Measurements from ENCODE around the gene EFNA4.
"Not testable (repeated sequence)": the region's sequence is repeated elsewhere in the genome, so short reads cannot be mapped to it uniquely, and the experiment has no call there.

The EFNA4 gene

GRCh38 chr1:155091071-155092051 is 27.8 kb downstream of the EFNA4 start:
- peak; percentile 88 for DNase-seq

DNA sequence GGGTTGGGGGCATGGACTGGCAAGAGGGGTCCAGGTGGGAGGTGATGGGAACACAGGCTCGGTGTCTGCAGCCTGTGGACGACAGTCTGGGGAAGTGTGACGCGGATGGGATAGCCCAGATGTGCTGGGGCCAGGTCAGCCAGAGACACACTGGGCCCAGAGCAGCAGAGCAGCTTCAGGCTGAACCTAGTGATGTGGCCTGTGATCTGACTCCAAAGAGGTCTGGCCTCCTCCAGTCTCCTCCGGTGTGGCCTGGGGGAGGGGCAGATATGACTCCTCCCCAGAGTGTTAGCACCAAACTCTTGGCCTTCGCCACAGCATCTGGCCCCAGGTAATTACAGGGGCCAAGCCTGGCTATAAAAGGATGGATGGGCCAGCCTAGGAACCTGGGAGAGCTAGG is 28.6 kb downstream of the EFNA4 start:
- no peak for DNase-seq

GRCh38 chr1:155092641-155093040 is 29.1 kb downstream of the EFNA4 start:
- DNase-seq: no peak

- DNase-seq: peak; percentile 82
These were observed 30.5 kb downstream of the EFNA4 start for GRCh38 chr1:155093911-155094621.

DNA sequence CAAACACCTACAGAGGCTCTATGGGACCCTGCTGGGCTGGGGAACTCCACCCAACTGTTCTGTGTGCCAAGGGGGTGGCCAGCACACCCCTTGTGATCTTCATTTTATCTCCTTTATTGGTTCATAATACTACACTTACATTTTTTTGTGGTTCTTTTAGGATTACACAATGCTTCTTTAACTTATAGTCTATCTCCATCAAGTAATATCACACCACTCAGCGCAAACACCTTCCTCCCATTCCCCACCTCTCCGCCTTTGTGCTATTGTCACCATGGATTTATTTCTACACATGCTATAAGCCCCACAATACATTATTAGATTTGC is 31.0 kb downstream of the EFNA4 start:
- no peak for DNase-seq

- DNase-seq: no peak
These were observed 35.8 kb downstream of the EFNA4 start for GRCh38 chr1:155099331-155099730.

DNA sequence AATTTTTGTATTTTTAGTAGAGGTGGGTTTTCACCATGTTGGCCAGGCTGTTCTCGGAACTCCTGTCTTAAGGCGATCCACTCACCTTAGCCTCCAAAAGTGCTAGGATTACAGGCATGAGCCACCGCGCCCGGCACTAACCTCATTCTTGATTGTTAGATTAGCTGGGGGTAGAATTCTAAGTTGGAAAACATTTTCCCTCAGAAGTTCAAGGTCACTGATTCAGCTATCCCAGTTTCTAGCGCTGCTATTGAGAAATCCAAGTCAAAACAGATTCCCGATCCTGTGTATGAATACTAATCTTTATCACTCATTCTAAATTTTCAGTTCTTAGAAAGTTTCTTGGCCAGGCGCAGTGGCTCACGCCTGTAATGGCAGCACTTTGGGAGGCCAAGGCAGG is 39.8 kb downstream of the EFNA4 start:
- DNase-seq: no peak

GRCh38 chr1:155104605-155105534 is 41.3 kb downstream of the EFNA4 start:
- DNase-seq: no peak

DNA sequence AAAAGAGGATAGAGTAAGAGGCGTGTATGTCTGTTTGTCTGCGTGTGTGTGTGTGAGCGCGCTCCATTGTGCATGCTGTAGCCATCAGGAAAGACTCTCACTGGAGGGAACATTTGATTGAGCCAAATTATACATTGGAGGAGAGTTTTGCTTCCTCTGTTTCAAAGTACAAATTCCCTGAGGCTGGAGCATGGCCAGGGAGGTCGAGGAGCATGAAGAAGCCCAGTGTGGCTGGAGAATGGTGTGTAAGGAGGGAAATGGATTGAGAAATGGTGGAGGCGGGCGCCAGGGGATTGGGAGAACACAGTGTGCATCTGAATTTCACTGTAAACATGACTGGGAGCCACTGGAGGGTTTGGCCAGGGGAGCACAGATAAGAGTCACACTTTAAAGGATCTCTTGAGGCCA is 42.1 kb downstream of the EFNA4 start:
- no peak for DNase-seq

DNA sequence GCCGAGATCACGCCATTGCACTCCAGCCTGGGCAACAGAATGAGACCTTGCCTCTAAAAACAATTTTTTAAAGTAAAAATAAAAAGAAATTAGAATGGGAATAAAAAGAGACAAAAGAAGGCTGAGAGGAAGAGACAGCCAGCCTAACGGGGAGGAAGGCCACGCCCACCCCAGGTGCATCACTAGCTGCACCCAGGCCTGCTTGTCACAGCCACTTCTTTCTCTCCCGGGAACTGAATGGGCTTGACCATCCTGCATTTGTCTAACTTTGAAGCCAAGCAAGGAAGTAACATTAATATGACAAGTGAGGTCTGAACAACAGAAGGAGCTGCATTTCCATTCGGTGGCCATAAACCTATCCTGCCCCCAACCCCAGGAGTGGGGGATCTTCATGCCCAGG is 43.3 kb downstream of the EFNA4 start:
- no peak for DNase-seq

GRCh38 chr1:155107309-155108264 is 44.0 kb downstream of the EFNA4 start:
- DNase-seq: no peak

- DNase-seq: no peak
These were observed 44.8 kb downstream of the EFNA4 start for GRCh38 chr1:155108296-155108695.

DNA sequence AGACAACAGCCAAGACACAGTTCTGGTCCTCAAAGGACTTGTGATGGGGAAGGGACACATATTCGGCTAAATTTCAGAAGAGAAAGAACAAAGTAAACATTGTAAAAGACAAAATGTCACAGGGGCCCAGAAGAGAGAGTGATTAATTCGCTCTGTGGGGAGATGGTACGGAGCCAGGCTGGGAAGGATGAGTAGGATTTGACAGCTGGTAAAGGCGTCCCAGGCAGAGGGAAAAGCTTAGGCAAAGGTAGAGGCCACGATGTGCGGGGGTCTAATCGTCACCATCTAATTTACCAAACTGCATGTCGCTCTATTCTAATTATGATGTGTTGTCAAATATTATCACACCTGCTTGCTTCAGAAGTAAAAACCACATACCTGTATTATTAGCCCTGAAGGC is 46.8 kb downstream of the EFNA4 start:
- no peak for DNase-seq

DNA sequence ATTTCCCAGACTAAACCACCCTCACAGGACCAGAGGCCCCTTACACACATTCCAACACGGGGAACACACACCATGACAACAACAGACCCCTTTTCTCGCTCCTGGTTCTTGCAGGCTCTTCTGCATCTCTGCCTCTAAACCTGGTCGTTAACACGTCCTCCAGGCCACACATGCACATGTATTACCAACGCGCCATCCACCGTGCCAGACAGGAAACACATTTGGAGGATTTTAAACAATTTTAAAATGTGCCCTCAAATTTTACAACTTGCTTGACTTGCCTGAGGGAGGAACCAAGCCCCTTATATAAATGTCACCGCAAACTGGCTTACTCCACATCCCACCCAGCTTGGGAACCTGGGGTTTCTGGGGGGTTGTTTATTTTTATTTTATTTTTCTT is 47.3 kb downstream of the EFNA4 start:
- DNase-seq: no peak

- no peak for DNase-seq
These were observed 50.0 kb downstream of the EFNA4 start for GRCh38 chr1:155113450-155113980.

DNA sequence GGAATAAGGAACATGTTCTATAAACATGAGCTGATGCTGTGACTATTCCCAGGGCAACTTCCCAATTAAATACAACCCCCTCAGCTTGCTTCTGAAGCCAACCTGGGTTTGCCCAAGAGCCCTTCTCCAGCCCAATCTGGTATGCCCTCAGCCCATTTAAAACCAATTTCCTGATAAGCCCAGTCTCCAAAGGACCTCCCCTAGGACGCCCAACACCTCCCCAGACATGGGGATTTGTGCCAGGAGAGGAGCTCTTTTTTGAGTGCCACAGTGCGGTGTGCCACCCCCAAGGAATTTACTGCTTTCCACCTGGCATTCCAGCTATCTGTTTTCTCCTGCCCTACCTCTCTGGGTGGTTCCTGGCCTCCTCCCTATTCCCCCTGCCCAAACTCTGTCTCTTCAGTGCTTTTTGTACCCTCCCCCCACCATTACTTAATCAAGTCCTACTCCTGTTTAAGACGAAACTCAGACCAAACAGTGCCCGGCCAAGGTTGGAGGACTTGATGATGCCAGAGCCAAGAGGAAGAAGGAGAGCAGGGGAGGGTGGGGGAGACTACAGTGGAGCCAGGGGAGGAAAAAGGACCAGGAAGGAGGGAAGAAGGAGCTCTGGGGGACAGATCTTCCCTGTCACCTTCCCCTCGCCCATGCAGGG is 52.7 kb downstream of the EFNA4 start:
- no peak for DNase-seq

- DNase-seq: no peak
These were observed 54.1 kb downstream of the EFNA4 start for GRCh38 chr1:155117610-155118009.

DNA sequence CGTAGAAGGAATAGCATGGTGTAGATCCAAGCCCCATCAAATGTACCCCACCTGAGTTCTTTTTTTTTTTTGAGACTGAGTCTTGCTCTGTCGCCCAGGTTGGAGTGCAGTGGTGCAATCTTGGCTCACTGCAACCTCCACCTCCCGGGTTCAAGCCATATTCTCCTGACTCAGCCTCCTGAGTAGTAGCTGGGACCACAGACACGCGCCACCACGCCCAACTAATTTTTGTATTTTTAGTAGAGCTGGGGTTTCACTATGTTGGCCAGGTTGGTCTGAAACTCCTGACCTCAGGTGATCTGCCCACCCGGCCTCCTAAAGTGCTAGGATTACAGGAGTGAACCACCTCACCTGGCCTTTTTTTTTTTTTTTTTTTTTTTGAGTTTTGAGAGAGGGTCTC is 54.5 kb downstream of the EFNA4 start:
- not testable (repeated sequence) for DNase-seq
